SK-N-SH treated with all-trans-retinoic acid at 6 μM for 48 hours (cell line): ENCODE results near the gene TNPO3.

ENCODE experiments used
- ATAC-seq: fragments of 200-7000 bp; cut with Tn5 transposase; 3 replicates; pipeline ENCODE4 v1.9.1; 2020; ENCODE audit warnings: mild to moderate bottlenecking, moderate library complexity
- ARNTL ChIP-seq: fragments of 450-650 bp; formaldehyde crosslinking; IDR thresholded peaks from 2 replicates; pipeline ENCODE4 v1.5.0; 2020; ENCODE audit warnings: low read depth, mild to moderate bottlenecking, moderate library complexity, borderline replicate concordance
- BACH2 ChIP-seq: fragments of 250-450 bp; sonication (Bioruptor Pico); IDR thresholded peaks from 2 replicates; pipeline ENCODE4 v1.9.0; 2021; ENCODE audit warnings: mild to moderate bottlenecking, borderline replicate concordance
- ESRRG ChIP-seq: fragments of 250-450 bp; sonication (Bioruptor Pico); IDR thresholded peaks from 2 replicates; pipeline ENCODE4 v1.6.1; 2021; ENCODE audit warnings: mild to moderate bottlenecking
- ISL1 ChIP-seq: fragments of 250-450 bp; sonication (Bioruptor Pico); IDR thresholded peaks from 2 replicates; pipeline ENCODE4 v2.1.2; 2022; ENCODE audit warnings: mild to moderate bottlenecking, moderate library complexity
- OSR1 ChIP-seq: fragments of 250-450 bp; sonication (Bioruptor Pico); IDR thresholded peaks from 2 replicates; pipeline ENCODE4 v1.8.0; 2022; ENCODE audit warnings: moderate library complexity, mild to moderate bottlenecking, inconsistent platforms
- PPARA ChIP-seq: fragments of 250-450 bp; sonication (Bioruptor Pico); IDR thresholded peaks from 2 replicates; pipeline ENCODE4 v1.5.0; 2020; ENCODE audit warnings: mild to moderate bottlenecking, borderline replicate concordance
- RARB ChIP-seq: fragments of 250-450 bp; sonication (Bioruptor Pico); IDR thresholded peaks from 2 replicates; pipeline ENCODE4 v1.8.0; 2021; ENCODE audit warnings: mild to moderate bottlenecking, moderate library complexity
- TCF4 ChIP-seq: fragments of 250-450 bp; sonication (Bioruptor Pico); IDR thresholded peaks from 2 replicates; pipeline ENCODE4 v1.8.0; 2021; ENCODE audit warnings: mild to moderate bottlenecking, moderate library complexity, borderline replicate concordance
- ZC3H10 ChIP-seq: fragments of 250-450 bp; sonication (Bioruptor Pico); IDR thresholded peaks from 2 replicates; pipeline ENCODE4 v1.5.1; 2021; ENCODE audit warnings: mild to moderate bottlenecking, moderate library complexity
- ZFP3 ChIP-seq: fragments of 250-450 bp; sonication (Bioruptor Pico); IDR thresholded peaks from 2 replicates; pipeline ENCODE4 v1.5.0; 2020; ENCODE audit warnings: mild to moderate bottlenecking, moderate library complexity
- ZFP30 ChIP-seq: fragments of 450-650 bp; formaldehyde crosslinking; IDR thresholded peaks from 2 replicates; pipeline ENCODE4 v1.5.0; 2022; ENCODE audit warnings: mild to moderate bottlenecking, moderate library complexity
- ZNF565 ChIP-seq: fragments of 450-650 bp; formaldehyde crosslinking; conservative IDR thresholded peaks from 2 replicates; pipeline ENCODE4 v1.5.0; 2020; ENCODE audit warnings: low read depth, mild to moderate bottlenecking, moderate library complexity
- ZNF70 ChIP-seq: fragments of 450-650 bp; formaldehyde crosslinking; IDR thresholded peaks from 2 replicates; pipeline ENCODE4 v1.5.0; 2020; ENCODE audit warnings: mild to moderate bottlenecking, moderate library complexity
- ZNF8 ChIP-seq: fragments of 450-650 bp; formaldehyde crosslinking; IDR thresholded peaks from 2 replicates; pipeline ENCODE4 v1.5.0; 2020; ENCODE audit warnings: mild to moderate bottlenecking, moderate library complexity
- TF ChIP-seq, protein P1 (sequence below): fragments of 250-450 bp; sonication (Bioruptor Pico); IDR thresholded peaks from 2 replicates; pipeline ENCODE4 v1.5.0; 2020; ENCODE audit warnings: mild to moderate bottlenecking, moderate library complexity
- TF ChIP-seq, protein P2 (sequence below): fragments of 250-450 bp; sonication (Bioruptor Pico); IDR thresholded peaks from 2 replicates; pipeline ENCODE4 v1.8.0; 2021; ENCODE audit warnings: low read depth, mild to moderate bottlenecking, moderate library complexity, borderline replicate concordance
- TF ChIP-seq, protein P3 (sequence below): fragments of 250-450 bp; sonication (Bioruptor Pico); IDR thresholded peaks from 2 replicates; pipeline ENCODE4 v1.5.1; 2020; ENCODE audit warnings: low read depth, mild to moderate bottlenecking, moderate library complexity
- TF ChIP-seq, protein P4 (sequence below): fragments of 250-450 bp; sonication (Bioruptor Pico); IDR thresholded peaks from 2 replicates; pipeline ENCODE4 v1.8.0; 2020; ENCODE audit warnings: mild to moderate bottlenecking, moderate library complexity, borderline replicate concordance
- TF ChIP-seq, protein P5 (sequence below): fragments of 250-450 bp; sonication (Bioruptor Pico); IDR thresholded peaks from 2 replicates; pipeline ENCODE4 v1.5.1; 2021; ENCODE audit warnings: mild to moderate bottlenecking, moderate library complexity

TNPO3 gene

DNA sequence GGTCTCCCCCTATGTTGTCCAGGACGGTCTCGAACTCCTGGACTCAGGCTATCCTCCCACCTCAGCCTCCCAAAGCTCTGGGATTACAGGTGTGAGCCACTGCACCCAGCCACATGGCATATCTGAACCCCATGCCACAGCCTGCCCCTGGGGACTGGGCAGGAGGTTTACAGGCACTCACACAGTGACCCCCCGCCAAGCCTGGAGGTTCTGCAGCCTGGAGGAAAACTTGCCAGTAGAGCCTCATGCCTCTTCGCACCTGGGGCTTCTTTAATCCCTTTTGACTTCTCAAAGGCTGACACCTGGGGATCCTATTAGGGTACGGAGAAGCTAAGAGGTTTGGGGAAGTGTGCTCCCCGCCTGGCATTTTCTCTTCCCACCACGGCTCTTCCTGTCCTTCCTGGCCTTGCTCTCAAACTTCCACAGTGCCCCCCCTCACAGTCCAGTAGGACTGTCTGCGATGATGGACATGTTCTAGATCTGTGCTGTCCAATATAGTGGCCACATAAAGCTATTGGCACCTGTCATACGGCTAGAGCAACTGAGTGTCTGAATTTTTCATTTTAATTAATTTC lies 133.0 kb downstream of the TNPO3 start (continued):
- TF ChIP-seq, protein P1, sequence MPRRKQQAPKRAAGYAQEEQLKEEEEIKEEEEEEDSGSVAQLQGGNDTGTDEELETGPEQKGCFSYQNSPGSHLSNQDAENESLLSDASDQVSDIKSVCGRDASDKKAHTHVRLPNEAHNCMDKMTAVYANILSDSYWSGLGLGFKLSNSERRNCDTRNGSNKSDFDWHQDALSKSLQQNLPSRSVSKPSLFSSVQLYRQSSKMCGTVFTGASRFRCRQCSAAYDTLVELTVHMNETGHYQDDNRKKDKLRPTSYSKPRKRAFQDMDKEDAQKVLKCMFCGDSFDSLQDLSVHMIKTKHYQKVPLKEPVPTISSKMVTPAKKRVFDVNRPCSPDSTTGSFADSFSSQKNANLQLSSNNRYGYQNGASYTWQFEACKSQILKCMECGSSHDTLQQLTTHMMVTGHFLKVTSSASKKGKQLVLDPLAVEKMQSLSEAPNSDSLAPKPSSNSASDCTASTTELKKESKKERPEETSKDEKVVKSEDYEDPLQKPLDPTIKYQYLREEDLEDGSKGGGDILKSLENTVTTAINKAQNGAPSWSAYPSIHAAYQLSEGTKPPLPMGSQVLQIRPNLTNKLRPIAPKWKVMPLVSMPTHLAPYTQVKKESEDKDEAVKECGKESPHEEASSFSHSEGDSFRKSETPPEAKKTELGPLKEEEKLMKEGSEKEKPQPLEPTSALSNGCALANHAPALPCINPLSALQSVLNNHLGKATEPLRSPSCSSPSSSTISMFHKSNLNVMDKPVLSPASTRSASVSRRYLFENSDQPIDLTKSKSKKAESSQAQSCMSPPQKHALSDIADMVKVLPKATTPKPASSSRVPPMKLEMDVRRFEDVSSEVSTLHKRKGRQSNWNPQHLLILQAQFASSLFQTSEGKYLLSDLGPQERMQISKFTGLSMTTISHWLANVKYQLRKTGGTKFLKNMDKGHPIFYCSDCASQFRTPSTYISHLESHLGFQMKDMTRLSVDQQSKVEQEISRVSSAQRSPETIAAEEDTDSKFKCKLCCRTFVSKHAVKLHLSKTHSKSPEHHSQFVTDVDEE (CRISPR knock-in tag): no peak
- TF ChIP-seq ZNF70 (CRISPR knock-in tag) (no peak), TCF4 (no peak), ARNTL (CRISPR knock-in tag) (no peak), PPARA (CRISPR knock-in tag) (no peak), ZC3H10 (CRISPR knock-in tag) (no peak)
- TF ChIP-seq, all 23 proteins: peak for 0

DNA sequence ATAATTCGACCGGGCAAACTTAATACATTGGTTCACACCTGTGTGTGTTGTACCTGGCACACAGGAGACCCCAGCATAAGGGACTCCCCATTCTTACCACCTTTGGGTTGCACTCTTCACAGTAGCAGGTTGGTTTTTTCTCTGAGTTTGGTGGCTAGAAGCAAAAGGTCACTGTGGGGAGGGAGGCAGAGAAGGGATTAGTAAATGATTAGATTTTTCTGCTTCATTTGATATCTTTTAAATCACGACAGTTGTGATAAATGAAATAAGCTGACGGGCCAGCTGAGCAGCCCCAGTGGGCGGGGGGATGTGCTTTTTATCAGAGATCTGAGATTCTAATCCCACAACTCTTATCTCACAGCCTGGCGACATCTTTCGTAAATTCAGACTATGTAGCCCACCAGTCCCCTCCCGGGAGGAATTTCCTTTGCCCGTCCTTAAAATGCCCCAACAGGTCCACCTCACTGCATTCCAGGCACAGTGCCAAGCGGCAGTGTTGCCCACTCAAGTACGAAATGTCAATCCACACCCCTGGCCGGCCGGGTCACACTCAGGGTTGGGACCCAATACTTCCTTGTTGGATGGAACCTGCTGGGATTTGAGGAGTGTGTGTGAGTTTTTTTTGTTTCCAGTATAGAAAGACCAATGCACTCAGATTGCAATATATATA lies 133.9 kb downstream of the TNPO3 start:
- TF ChIP-seq ZNF565: no peak
- no peak for TF ChIP-seq RARB (CRISPR knock-in tag)
- TF ChIP-seq, protein P2, sequence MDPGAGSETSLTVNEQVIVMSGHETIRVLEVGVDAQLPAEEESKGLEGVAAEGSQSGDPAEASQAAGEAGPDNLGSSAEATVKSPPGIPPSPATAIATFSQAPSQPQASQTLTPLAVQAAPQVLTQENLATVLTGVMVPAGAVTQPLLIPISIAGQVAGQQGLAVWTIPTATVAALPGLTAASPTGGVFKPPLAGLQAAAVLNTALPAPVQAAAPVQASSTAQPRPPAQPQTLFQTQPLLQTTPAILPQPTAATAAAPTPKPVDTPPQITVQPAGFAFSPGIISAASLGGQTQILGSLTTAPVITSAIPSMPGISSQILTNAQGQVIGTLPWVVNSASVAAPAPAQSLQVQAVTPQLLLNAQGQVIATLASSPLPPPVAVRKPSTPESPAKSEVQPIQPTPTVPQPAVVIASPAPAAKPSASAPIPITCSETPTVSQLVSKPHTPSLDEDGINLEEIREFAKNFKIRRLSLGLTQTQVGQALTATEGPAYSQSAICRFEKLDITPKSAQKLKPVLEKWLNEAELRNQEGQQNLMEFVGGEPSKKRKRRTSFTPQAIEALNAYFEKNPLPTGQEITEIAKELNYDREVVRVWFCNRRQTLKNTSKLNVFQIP (CRISPR knock-in tag): no peak
- TF ChIP-seq ESRRG (CRISPR knock-in tag): no peak
- TF ChIP-seq TCF4: no peak
- no peak for TF ChIP-seq ZFP3 (CRISPR knock-in tag)
- TF ChIP-seq, protein P3, sequence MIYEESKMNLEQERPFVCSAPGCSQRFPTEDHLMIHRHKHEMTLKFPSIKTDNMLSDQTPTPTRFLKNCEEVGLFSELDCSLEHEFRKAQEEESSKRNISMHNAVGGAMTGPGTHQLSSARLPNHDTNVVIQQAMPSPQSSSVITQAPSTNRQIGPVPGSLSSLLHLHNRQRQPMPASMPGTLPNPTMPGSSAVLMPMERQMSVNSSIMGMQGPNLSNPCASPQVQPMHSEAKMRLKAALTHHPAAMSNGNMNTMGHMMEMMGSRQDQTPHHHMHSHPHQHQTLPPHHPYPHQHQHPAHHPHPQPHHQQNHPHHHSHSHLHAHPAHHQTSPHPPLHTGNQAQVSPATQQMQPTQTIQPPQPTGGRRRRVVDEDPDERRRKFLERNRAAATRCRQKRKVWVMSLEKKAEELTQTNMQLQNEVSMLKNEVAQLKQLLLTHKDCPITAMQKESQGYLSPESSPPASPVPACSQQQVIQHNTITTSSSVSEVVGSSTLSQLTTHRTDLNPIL (CRISPR knock-in tag): no peak
- no peak for TF ChIP-seq BACH2 (CRISPR knock-in tag)
- TF ChIP-seq ZNF8 (CRISPR knock-in tag): no peak
- TF ChIP-seq, protein P4, sequence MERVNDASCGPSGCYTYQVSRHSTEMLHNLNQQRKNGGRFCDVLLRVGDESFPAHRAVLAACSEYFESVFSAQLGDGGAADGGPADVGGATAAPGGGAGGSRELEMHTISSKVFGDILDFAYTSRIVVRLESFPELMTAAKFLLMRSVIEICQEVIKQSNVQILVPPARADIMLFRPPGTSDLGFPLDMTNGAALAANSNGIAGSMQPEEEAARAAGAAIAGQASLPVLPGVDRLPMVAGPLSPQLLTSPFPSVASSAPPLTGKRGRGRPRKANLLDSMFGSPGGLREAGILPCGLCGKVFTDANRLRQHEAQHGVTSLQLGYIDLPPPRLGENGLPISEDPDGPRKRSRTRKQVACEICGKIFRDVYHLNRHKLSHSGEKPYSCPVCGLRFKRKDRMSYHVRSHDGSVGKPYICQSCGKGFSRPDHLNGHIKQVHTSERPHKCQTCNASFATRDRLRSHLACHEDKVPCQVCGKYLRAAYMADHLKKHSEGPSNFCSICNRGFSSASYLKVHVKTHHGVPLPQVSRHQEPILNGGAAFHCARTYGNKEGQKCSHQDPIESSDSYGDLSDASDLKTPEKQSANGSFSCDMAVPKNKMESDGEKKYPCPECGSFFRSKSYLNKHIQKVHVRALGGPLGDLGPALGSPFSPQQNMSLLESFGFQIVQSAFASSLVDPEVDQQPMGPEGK (CRISPR knock-in tag): no peak
- no peak for TF ChIP-seq PPARA (CRISPR knock-in tag)
- TF ChIP-seq OSR1 (CRISPR knock-in tag): no peak
- no peak for TF ChIP-seq ZNF70 (CRISPR knock-in tag)
- TF ChIP-seq, protein P5, sequence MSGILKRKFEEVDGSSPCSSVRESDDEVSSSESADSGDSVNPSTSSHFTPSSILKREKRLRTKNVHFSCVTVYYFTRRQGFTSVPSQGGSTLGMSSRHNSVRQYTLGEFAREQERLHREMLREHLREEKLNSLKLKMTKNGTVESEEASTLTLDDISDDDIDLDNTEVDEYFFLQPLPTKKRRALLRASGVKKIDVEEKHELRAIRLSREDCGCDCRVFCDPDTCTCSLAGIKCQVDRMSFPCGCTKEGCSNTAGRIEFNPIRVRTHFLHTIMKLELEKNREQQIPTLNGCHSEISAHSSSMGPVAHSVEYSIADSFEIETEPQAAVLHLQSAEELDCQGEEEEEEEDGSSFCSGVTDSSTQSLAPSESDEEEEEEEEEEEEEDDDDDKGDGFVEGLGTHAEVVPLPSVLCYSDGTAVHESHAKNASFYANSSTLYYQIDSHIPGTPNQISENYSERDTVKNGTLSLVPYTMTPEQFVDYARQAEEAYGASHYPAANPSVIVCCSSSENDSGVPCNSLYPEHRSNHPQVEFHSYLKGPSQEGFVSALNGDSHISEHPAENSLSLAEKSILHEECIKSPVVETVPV (CRISPR knock-in tag): no peak
- TF ChIP-seq ZC3H10 (CRISPR knock-in tag): no peak
- no peak for TF ChIP-seq ZFP30 (CRISPR knock-in tag)
- TF ChIP-seq ISL1 (CRISPR knock-in tag): no peak
- ATAC-seq: no peak
